Stimulated activated naive CD8-positive, alpha-beta T cell treated with anti-CD3 and anti-CD28 coated beads, Interleukin-15, amount 100 ng/mL, for 72 hours (primary cell): ENCODE results near the gene RASSF3.
"Not testable (repeated sequence)": the region's sequence is repeated elsewhere in the genome, so short reads cannot be mapped to it uniquely, and the experiment has no call there.

Experiments used
- ATAC-seq: fragments of 150-1000 bp; cut with Tn5 transposase; 2 replicates; pipeline ENCODE4 v1.10.0; 2021; ENCODE audit warnings: mild to moderate bottlenecking, moderate library complexity
- DNase-seq, 2 donors: peaks; one replicate each; pipeline ENCODE4 v3.0.0; 2021 to 2022
- H3K27ac Mint-ChIP-seq, 2 donors: one replicate each; pipeline ENCODE4 v1.8.0; 2022; ENCODE audit warnings: mild to moderate bottlenecking in 2 of 2, mixed read lengths in 2 of 2, moderate library complexity in 2 of 2
- H3K27me3 Mint-ChIP-seq: one replicate; pipeline ENCODE4 v1.8.0; 2022; ENCODE audit warnings: mixed read lengths
- H3K4me1 Mint-ChIP-seq: one replicate; pipeline ENCODE4 v1.8.0; 2022; ENCODE audit warnings: mild to moderate bottlenecking, mixed read lengths
- H3K4me3 Mint-ChIP-seq, 2 donors: one replicate each; pipeline ENCODE4 v1.8.0; 2022; ENCODE audit warnings: mild to moderate bottlenecking in 2 of 2, mixed read lengths in 2 of 2, moderate library complexity in 1 of 2
- H3K9me3 Mint-ChIP-seq, 2 donors: one replicate each; pipeline ENCODE4 v1.8.0; 2022; ENCODE audit warnings: mixed read lengths in 2 of 2

RASSF3 gene

GRCh38 chr12:64583395-64583770, 26.9 kb upstream of the RASSF3 start:
- not testable (repeated sequence) for H3K9me3 Mint-ChIP-seq, DNase-seq, ATAC-seq, H3K27me3 Mint-ChIP-seq
- peak overlapping the region; percentile 17 to 53 for H3K27ac Mint-ChIP-seq
- peaks cover 18% of the 10 kb centered on the region for H3K4me1 Mint-ChIP-seq
- peak overlapping the region; percentile 72 to 75 for H3K4me3 Mint-ChIP-seq

- Mint-ChIP-seq H3K4me3 (peak overlapping the region; percentile 72 to 75), H3K27me3 (no peaks in the 10 kb centered on the region), H3K27ac (peak overlapping the region; percentile 53 to 79), H3K4me1 (peaks cover 18% of the 10 kb centered on the region), H3K9me3 (no peaks in the 10 kb centered on the region)
- ATAC-seq (no peak), DNase-seq (no peak)
Observed at GRCh38 chr12:64583771-64584421, 26.4 kb upstream of the RASSF3 start.

- Mint-ChIP-seq H3K27me3 (no peaks in the 10 kb centered on the region), H3K4me3 (no peak overlapping the region), H3K4me1 (peaks cover 18% of the 10 kb centered on the region), H3K9me3 (no peaks in the 10 kb centered on the region), H3K27ac (no peak overlapping the region)
- ATAC-seq (no peak), DNase-seq (no peak)
Observed at GRCh38 chr12:64585104-64585503, 25.2 kb upstream of the RASSF3 start.

- DNase-seq, result no peak
- Mint-ChIP-seq H3K27ac (no peak overlapping the region), H3K27me3 (no peaks in the 10 kb centered on the region), H3K9me3 (no peaks in the 10 kb centered on the region), H3K4me1 (peaks cover 18% of the 10 kb centered on the region), H3K4me3 (no peak overlapping the region)
- ATAC-seq, result no peak
Observed at GRCh38 chr12:64587447-64587846, 22.8 kb upstream of the RASSF3 start.

GRCh38 chr12:64590183-64590582, 20.1 kb upstream of the RASSF3 start:
- ATAC-seq (no peak), DNase-seq (no peak)
- H3K27ac Mint-ChIP-seq, result no peak overlapping the region
- H3K27me3 Mint-ChIP-seq, result no peaks in the 10 kb centered on the region
- no peak overlapping the region for H3K4me3 Mint-ChIP-seq
- H3K4me1 Mint-ChIP-seq, result peaks cover 2% of the 10 kb centered on the region
- H3K9me3 Mint-ChIP-seq, result no peaks in the 10 kb centered on the region

GRCh38 chr12:64595863-64596793, 14.2 kb upstream of the RASSF3 start:
- H3K4me3 Mint-ChIP-seq, result no peak overlapping the region
- H3K27me3 Mint-ChIP-seq, result no peaks in the 10 kb centered on the region
- H3K27ac Mint-ChIP-seq, result peak overlapping the region in 1 of 2 donors; percentile 23
- ATAC-seq (no peak), DNase-seq (no peak)
- H3K4me1 Mint-ChIP-seq, result peaks cover 42% of the 10 kb centered on the region
- no peaks in the 10 kb centered on the region for H3K9me3 Mint-ChIP-seq

GRCh38 chr12:64598831-64599230, 11.5 kb upstream of the RASSF3 start:
- Mint-ChIP-seq H3K27me3 (no peaks in the 10 kb centered on the region), H3K4me3 (no peak overlapping the region), H3K4me1 (peaks cover 42% of the 10 kb centered on the region), H3K27ac (no peak overlapping the region), H3K9me3 (no peaks in the 10 kb centered on the region)
- ATAC-seq (no peak), DNase-seq (no peak)

GRCh38 chr12:64600164-64600561, 10.1 kb upstream of the RASSF3 start:
- H3K4me1 Mint-ChIP-seq, result peaks cover 40% of the 10 kb centered on the region
- DNase-seq (no peak), ATAC-seq (no peak)
- no peaks in the 10 kb centered on the region for H3K9me3 Mint-ChIP-seq
- peak overlapping the region in 1 of 2 donors; percentile 77 for H3K4me3 Mint-ChIP-seq
- H3K27me3 Mint-ChIP-seq, result no peaks in the 10 kb centered on the region
- H3K27ac Mint-ChIP-seq, result peak overlapping the region in 1 of 2 donors; percentile 60

- no peak overlapping the region for H3K4me3 Mint-ChIP-seq
- H3K4me1 Mint-ChIP-seq, result peaks cover 26% of the 10 kb centered on the region
- no peak for ATAC-seq
- no peak for DNase-seq
- no peak overlapping the region for H3K27ac Mint-ChIP-seq
- H3K27me3 Mint-ChIP-seq, result no peaks in the 10 kb centered on the region
- no peaks in the 10 kb centered on the region for H3K9me3 Mint-ChIP-seq
Observed at GRCh38 chr12:64603183-64603841, 7.0 kb upstream of the RASSF3 start.

- Mint-ChIP-seq H3K4me3 (peak overlapping the region; percentile 86 to 87), H3K27me3 (no peaks in the 10 kb centered on the region), H3K9me3 (no peaks in the 10 kb centered on the region), H3K27ac (peak overlapping the region; percentile 93 to 98), H3K4me1 (peaks cover 31% of the 10 kb centered on the region)
- ATAC-seq, result peak; percentile 44
- DNase-seq, result peak; percentile 52 to 60
Observed at GRCh38 chr12:64608901-64609535, 1.3 kb upstream of the RASSF3 start.

- ATAC-seq, result peak; percentile 14
- H3K9me3 Mint-ChIP-seq, result no peaks in the 10 kb centered on the region
- peak overlapping the region; percentile 93 to 98 for H3K27ac Mint-ChIP-seq
- peaks cover 36% of the 10 kb centered on the region for H3K4me1 Mint-ChIP-seq
- no peak for DNase-seq
- H3K27me3 Mint-ChIP-seq, result no peaks in the 10 kb centered on the region
- peak overlapping the region; percentile 86 to 87 for H3K4me3 Mint-ChIP-seq
Observed at GRCh38 chr12:64609536-64610078, 688 bp upstream of the RASSF3 start.

GRCh38 chr12:64610660-64611340, 505 bp downstream of the RASSF3 start:
- Mint-ChIP-seq H3K27ac (peak overlapping the region; percentile 91 to 92), H3K9me3 (no peaks in the 10 kb centered on the region), H3K4me1 (peaks cover 48% of the 10 kb centered on the region), H3K4me3 (peak overlapping the region; percentile 94 to 97), H3K27me3 (no peaks in the 10 kb centered on the region)
- ATAC-seq (peak; percentile 70), DNase-seq (peak; percentile 80 to 83)

- H3K27me3 Mint-ChIP-seq, result no peaks in the 10 kb centered on the region
- H3K9me3 Mint-ChIP-seq, result no peaks in the 10 kb centered on the region
- DNase-seq, result peak; percentile 24 to 39
- peaks cover 56% of the 10 kb centered on the region for H3K4me1 Mint-ChIP-seq
- ATAC-seq, result no peak
- H3K27ac Mint-ChIP-seq, result peak overlapping the region; percentile 91 to 92
- peak overlapping the region; percentile 94 to 97 for H3K4me3 Mint-ChIP-seq
Observed at GRCh38 chr12:64611341-64612284, 1.3 kb downstream of the RASSF3 start.

- peak overlapping the region; percentile 94 to 97 for H3K4me3 Mint-ChIP-seq
- DNase-seq, result no peak
- H3K27ac Mint-ChIP-seq, result peak overlapping the region; percentile 90 to 92
- H3K27me3 Mint-ChIP-seq, result no peaks in the 10 kb centered on the region
- H3K4me1 Mint-ChIP-seq, result peaks cover 59% of the 10 kb centered on the region
- no peak for ATAC-seq
- no peaks in the 10 kb centered on the region for H3K9me3 Mint-ChIP-seq
Observed at GRCh38 chr12:64612843-64613242, 2.5 kb downstream of the RASSF3 start.
